Right cardiac atrium (tissue), 5 donors: ENCODE measurements around the gene HDGF. TPM values are rescaled to one million over a fixed set of nuclear protein-coding genes. Genes with fewer than 3 reads are reported as not detected.

Experiments used
- ATAC-seq, 2 donors: fragments of 200-7000 bp; cut with Tn5 transposase; one replicate each; pipeline versions ENCODE4 v1.8.0 to v1.9.1; 2020; ENCODE audit warnings: moderate library complexity in 2 of 2, mild to moderate bottlenecking in 1 of 2
- DNase-seq, 3 donors: peaks; one replicate each; pipeline ENCODE4 v3.0.0-alpha.2; 2020
- H3K27ac ChIP-seq: one replicate; pipeline ENCODE4 v1.5.1; 2013; ENCODE audit warnings: mild to moderate bottlenecking, low read length, control low read depth, moderate library complexity
- H3K27me3 ChIP-seq: one replicate; pipeline ENCODE4 v1.6.1; 2013; ENCODE audit not compliant: control insufficient read depth, insufficient read depth
- H3K4me1 ChIP-seq: one replicate; pipeline ENCODE4 v1.6.1; 2013; ENCODE audit warnings: low read length; ENCODE audit not compliant: control insufficient read depth, insufficient read depth
- H3K4me3 ChIP-seq: one replicate; pipeline ENCODE4 v1.5.1; 2013; ENCODE audit warnings: low read length, control low read depth
- H3K9me3 ChIP-seq: one replicate; pipeline ENCODE4 v1.6.1; 2013; ENCODE audit warnings: low read length; ENCODE audit not compliant: control insufficient read depth
- WGBS: extraction: QIAGEN DNeasy Blood & Tissue Kit; methylation state at CpG from one replicate; pipeline ENCODE4 v1.1.7; 2013; 5-methylcytosine and 5-hydroxymethylcytosine counted together
- intact Hi-C, 4 donors: fragments of 100-400 bp; cut with DNase I; formaldehyde crosslinking; loops; one replicate each; pipeline versions ENCODE4 v1.11.0 to v1.14.0; 2022 to 2023
- polyA plus RNA-seq: library from polyadenylated mRNA; stranded (reverse); fragments of 200-250 nt; gene quantifications from one replicate; pipeline ENCODE4 v1.2.3, GENCODE V29; 2013
- total RNA-seq, 4 donors: library from RNA; stranded (reverse); fragmentation: NEBNext Ultra II Directional; extraction: Animal tissue kit (Norgen Biotek cat#: 25700); gene quantifications; one replicate each; pipeline ENCODE4 v1.2.1, GENCODE V29; 2021
- donor health status: healthy with polysubstance abuse.
- donor health status: DM: no; HTN: yes; CAD: no.
- donor health status: DM: no; HTN: no; CAD: no.
- donor health status: DM: no; HTN: yes; CAD: no; lungs with severe emphysema.
- donor health status: DM: yes; HTN: yes; CAD: no.

Gene HDGF
- total and polyA plus RNA-seq, 5 donors, result 124 to 171 (median 153) TPM

- intact Hi-C loops, result no loop called here
- Histone ChIP-seq H3K4me3 (no peak overlapping the region), H3K27ac (no peak overlapping the region), H3K4me1 (no peaks in the 10 kb centered on the region), H3K27me3 (no peaks in the 10 kb centered on the region), H3K9me3 (no peaks in the 10 kb centered on the region)
- WGBS, result 74% methylated on average over 3 of the region's 3 CpGs
- DNase-seq, result peak in 1 of 3 donors; percentile 22
- ATAC-seq, result no peak
Measured at GRCh38 chr1:156714830-156715229, 36.6 kb downstream of the HDGF start.

GRCh38 chr1:156712626-156713025, 38.8 kb downstream of the HDGF start:
- Histone ChIP-seq H3K27ac (no peak overlapping the region), H3K27me3 (no peaks in the 10 kb centered on the region), H3K9me3 (no peaks in the 10 kb centered on the region), H3K4me3 (no peak overlapping the region), H3K4me1 (no peaks in the 10 kb centered on the region)
- no peak for DNase-seq
- 77% methylated on average over 3 of the region's 3 CpGs for WGBS
- no peak for ATAC-seq
- intact Hi-C loops, result no loop called here

- no peaks in the 10 kb centered on the region for H3K9me3 ChIP-seq
- H3K4me3 ChIP-seq, result no peak overlapping the region
- 79% methylated on average over 9 of the region's 9 CpGs for WGBS
- ATAC-seq, result no peak
- no peaks in the 10 kb centered on the region for H3K27me3 ChIP-seq
- no peaks in the 10 kb centered on the region for H3K4me1 ChIP-seq
- intact Hi-C loops, result no loop called here
- no peak overlapping the region for H3K27ac ChIP-seq
- DNase-seq, result peak in 1 of 3 donors; percentile 16
Measured at GRCh38 chr1:156711011-156711817, 40.3 kb downstream of the HDGF start.

GRCh38 chr1:156709757-156710489, 41.6 kb downstream of the HDGF start:
- intact Hi-C loops, result no loop called here
- Histone ChIP-seq H3K4me1 (peaks cover 1% of the 10 kb centered on the region), H3K27ac (no peak overlapping the region), H3K9me3 (no peaks in the 10 kb centered on the region), H3K4me3 (no peak overlapping the region), H3K27me3 (no peaks in the 10 kb centered on the region)
- peak; percentile 82 to 91 (median 90) for DNase-seq
- 38% methylated on average over 11 of the region's 11 CpGs for WGBS
- ATAC-seq, result peak; percentile 84 to 87

- Histone ChIP-seq H3K27ac (no peak overlapping the region), H3K4me3 (no peak overlapping the region), H3K4me1 (peaks cover 4% of the 10 kb centered on the region), H3K9me3 (no peaks in the 10 kb centered on the region), H3K27me3 (no peaks in the 10 kb centered on the region)
- WGBS, result 77% methylated on average over 4 of the region's 4 CpGs
- intact Hi-C loops, result no loop called here
- ATAC-seq, result no peak
- DNase-seq, result peak in 1 of 3 donors; percentile 6
Measured at GRCh38 chr1:156709031-156709430, 42.4 kb downstream of the HDGF start.

- DNase-seq (peak in 1 of 3 donors; percentile 16), ATAC-seq (no peak)
- WGBS, result 55% methylated on average over 4 of the region's 4 CpGs
- intact Hi-C loops, result no loop called here
- H3K4me1 ChIP-seq, result peaks cover 4% of the 10 kb centered on the region
- no peak overlapping the region for H3K27ac ChIP-seq
- no peaks in the 10 kb centered on the region for H3K9me3 ChIP-seq
- no peak overlapping the region for H3K4me3 ChIP-seq
- no peaks in the 10 kb centered on the region for H3K27me3 ChIP-seq
Measured at GRCh38 chr1:156708218-156708661, 43.2 kb downstream of the HDGF start.

GRCh38 chr1:156707417-156708217, 43.9 kb downstream of the HDGF start:
- DNase-seq, result peak in 1 of 3 donors; percentile 31
- no peak overlapping the region for H3K27ac ChIP-seq

GRCh38 chr1:156706657-156707416, 44.6 kb downstream of the HDGF start:
- Histone ChIP-seq H3K27ac (peak overlapping the region; percentile 0), H3K27me3 (no peaks in the 10 kb centered on the region), H3K4me3 (peak overlapping the region; percentile 5), H3K4me1 (peaks cover 4% of the 10 kb centered on the region), H3K9me3 (no peaks in the 10 kb centered on the region)
- intact Hi-C loops, result no loop called here
- ATAC-seq, result peak; percentile 56 to 63
- DNase-seq, result peak; percentile 69 to 90 (median 88)
- WGBS, result 5% methylated on average over 29 of the region's 29 CpGs

More at GRCh38 chr1:156707417-156708217, 43.9 kb downstream of the HDGF start:
- 48% methylated on average over 8 of the region's 8 CpGs for WGBS
- Histone ChIP-seq H3K4me3 (no peak overlapping the region), H3K4me1 (peaks cover 4% of the 10 kb centered on the region), H3K9me3 (no peaks in the 10 kb centered on the region), H3K27me3 (no peaks in the 10 kb centered on the region)
- no peak for ATAC-seq
- intact Hi-C loops, result no loop called here

- intact Hi-C loops, result no loop called here
- peak; percentile 35 to 55 for ATAC-seq
- DNase-seq, result peak; percentile 66 to 87 (median 86)
- Histone ChIP-seq H3K27me3 (no peaks in the 10 kb centered on the region), H3K4me1 (peaks cover 4% of the 10 kb centered on the region), H3K9me3 (no peaks in the 10 kb centered on the region), H3K4me3 (peak overlapping the region; percentile 5), H3K27ac (peak overlapping the region; percentile 0)
- WGBS, result 1% methylated on average over 45 of the region's 45 CpGs
Measured at GRCh38 chr1:156705918-156706656, 45.4 kb downstream of the HDGF start.
